CD14-positive monocyte (primary cell): Measurements from ENCODE around the gene KLHL8. TPM values are rescaled to one million over a fixed set of nuclear protein-coding genes. Genes with fewer than 3 reads are reported as not detected.

Source experiments
- DNase-seq, 3 donors: peaks; one replicate each; pipeline ENCODE4 v3.0.0-alpha.2; 2011 to 2022
- H2AFZ ChIP-seq: 2 replicates; pipeline ENCODE4 v1.6.0; 2012; ENCODE audit warnings: mild to moderate bottlenecking, low read depth, low read length, inconsistent platforms; ENCODE audit not compliant: insufficient read depth, poor library complexity, severe bottlenecking
- H3K27ac ChIP-seq, 2 donors: 1 replicate in 1 of 2; 2 replicates in 1 of 2; pipeline ENCODE4 v1.5.1; 2012 to 2013; ENCODE audit warnings: low read length in 2 of 2, control low read depth in 1 of 2, inconsistent platforms in 1 of 2, low read depth in 1 of 2, mild to moderate bottlenecking in 1 of 2
- H3K27me3 ChIP-seq, 2 donors: one replicate each; pipeline versions ENCODE4 v1.6.0 to v1.6.1; 2011 to 2013; ENCODE audit warnings: low read length in 2 of 2; ENCODE audit not compliant: control insufficient read depth in 2 of 2, insufficient read depth in 2 of 2
- H3K36me3 ChIP-seq, 2 donors: replicated peaks in 1 of 2; 1 replicate in 1 of 2; 2 replicates in 1 of 2; pipeline versions ENCODE4 v1.5.1 to v1.6.1; 2012 to 2013; ENCODE audit warnings: low read length in 2 of 2, control low read depth in 1 of 2, inconsistent platforms in 1 of 2, mild to moderate bottlenecking in 1 of 2; ENCODE audit not compliant: insufficient read depth in 2 of 2, control insufficient read depth in 1 of 2
- H3K4me1 ChIP-seq, 2 donors: 1 replicate in 1 of 2; 2 replicates in 1 of 2; pipeline versions ENCODE4 v1.5.1 to v1.6.1; 2012 to 2013; ENCODE audit warnings: low read length in 2 of 2, control low read depth in 1 of 2, inconsistent platforms in 1 of 2, mild to moderate bottlenecking in 1 of 2, moderate library complexity in 1 of 2; ENCODE audit not compliant: insufficient read depth in 2 of 2, control insufficient read depth in 1 of 2
- H3K4me2 ChIP-seq: replicated peaks from 2 replicates; pipeline ENCODE3; 2012; ENCODE audit warnings: low read length, moderate library complexity, mild to moderate bottlenecking; ENCODE audit not compliant: poor library complexity, severe bottlenecking; ENCODE audit errors: extremely low read depth
- H3K4me3 ChIP-seq, 3 experiments: fragments of 200-600 bp in 1 of 3; sonication (generic) in 1 of 3; replicated peaks in 1 of 3; 1 replicate in 2 of 3; 2 replicates in 1 of 3; pipeline ENCODE4 v1.5.1; 2011 to 2013; ENCODE audit warnings: low read length in 3 of 3, mild to moderate bottlenecking in 3 of 3, control low read depth in 2 of 3, low read depth in 2 of 3, inconsistent platforms in 1 of 3, moderate library complexity in 1 of 3
- H3K79me2 ChIP-seq: 2 replicates; pipeline ENCODE4 v1.6.0; 2012; ENCODE audit warnings: mild to moderate bottlenecking, control low read depth, inconsistent platforms, low read length, moderate library complexity; ENCODE audit not compliant: insufficient read depth
- H3K9ac ChIP-seq: 2 replicates; pipeline ENCODE4 v1.6.0; 2017; ENCODE audit warnings: low read length, mild to moderate bottlenecking; ENCODE audit not compliant: insufficient read depth, poor library complexity, severe bottlenecking
- H3K9me3 ChIP-seq, 2 donors: replicated peaks in 1 of 2; 1 replicate in 1 of 2; 2 replicates in 1 of 2; pipeline versions ENCODE4 v1.5.1 to v1.6.1; 2012 to 2013; ENCODE audit warnings: low read length in 2 of 2, control low read depth in 1 of 2; ENCODE audit not compliant: control insufficient read depth in 1 of 2, insufficient read depth in 1 of 2
- H4K20me1 ChIP-seq: 2 replicates; pipeline ENCODE4 v1.6.0; 2012; ENCODE audit warnings: mild to moderate bottlenecking, low read length, control low read depth, moderate library complexity; ENCODE audit not compliant: insufficient read depth
- H3K27ac Mint-ChIP-seq, 7 donors: one replicate each; pipeline ENCODE4 v1.8.0; 2020; ENCODE audit warnings: mild to moderate bottlenecking in 7 of 7, mixed read lengths in 7 of 7, moderate library complexity in 6 of 7, inconsistent platforms in 2 of 7
- H3K27me3 Mint-ChIP-seq, 3 donors: one replicate each; pipeline ENCODE4 v1.8.0; 2021 to 2022; ENCODE audit warnings: low read depth in 3 of 3, mild to moderate bottlenecking in 3 of 3, mixed read lengths in 3 of 3, moderate library complexity in 3 of 3, inconsistent platforms in 1 of 3
- H3K36me3 Mint-ChIP-seq, 2 donors: one replicate each; pipeline ENCODE4 v1.8.0; 2020; ENCODE audit warnings: mixed read lengths in 2 of 2, inconsistent platforms in 1 of 2, mild to moderate bottlenecking in 1 of 2
- H3K4me1 Mint-ChIP-seq: one replicate; pipeline ENCODE4 v1.8.0; 2020; ENCODE audit warnings: mild to moderate bottlenecking, mixed read lengths
- H3K4me3 Mint-ChIP-seq, 2 donors: one replicate each; pipeline ENCODE4 v1.8.0; 2020; ENCODE audit warnings: mild to moderate bottlenecking in 2 of 2, mixed read lengths in 2 of 2, moderate library complexity in 1 of 2
- H3K9me3 Mint-ChIP-seq, 7 donors: one replicate each; pipeline ENCODE4 v1.8.0; 2020 to 2022; ENCODE audit warnings: mixed read lengths in 7 of 7, mild to moderate bottlenecking in 6 of 7, moderate library complexity in 6 of 7, inconsistent platforms in 2 of 7
- WGBS: methylation state at CpG from one replicate; pipeline ENCODE4 v1.1.5; 2013; ENCODE audit warnings: missing lambda C conversion rate; ENCODE audit not compliant: insufficient coverage; 5-methylcytosine and 5-hydroxymethylcytosine counted together
- intact Hi-C, 2 donors: fragments of 100-400 bp; cut with micrococcal nuclease; formaldehyde crosslinking; loops; one replicate each; pipeline versions ENCODE4 v1.15.0 to v1.15.1; 2023
- polyA plus RNA-seq, 3 donors: library from polyadenylated mRNA; depleted of rRNA in 1 of 3; unstranded in 2 of 3; stranded (reverse) in 1 of 3; fragments of 300-500 nt in 2 of 3; fragments of >200 nt in 1 of 3; fragmentation: Illumina TruSeq in 2 of 3; gene quantifications; 1 replicate in 2 of 3; 2 replicates in 1 of 3; pipeline ENCODE4 v1.2.3, GENCODE V29; 2012 to 2021
- TF ChIP-seq, protein P1 (sequence below): fragments of 200-600 bp; IDR thresholded peaks from one replicate; pipeline ENCODE4 v1.8.0; 2022; ENCODE audit warnings: antibody characterized with exemption, mild to moderate bottlenecking

The KLHL8 gene
- polyA plus RNA-seq, 3 donors: 7.5 to 28.6 (median 23.7) TPM

DNA sequence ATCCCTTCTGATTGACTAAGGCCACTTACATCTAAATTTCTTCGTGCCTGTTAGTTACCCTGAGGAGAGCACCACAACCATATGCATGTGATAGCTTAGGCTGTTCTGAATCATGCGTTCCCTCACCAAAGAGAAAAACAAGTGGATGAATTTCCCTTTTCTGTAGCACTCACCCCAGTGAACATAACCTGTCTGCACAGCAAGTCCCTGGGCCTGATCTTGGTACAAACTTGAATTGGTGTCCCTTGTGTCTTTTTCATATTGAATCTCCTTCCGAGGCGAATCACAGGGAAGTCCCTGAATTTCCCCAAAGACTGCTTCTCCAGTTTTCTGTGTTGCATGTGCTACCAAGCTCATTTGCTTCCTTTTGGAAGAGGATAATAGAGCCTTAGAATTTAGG is 100.4 kb downstream of the KLHL8 start:
- Histone ChIP-seq H3K79me2 (peaks cover 24% of the 10 kb centered on the region), H3K27ac (no peak overlapping the region), H3K9ac (no peak overlapping the region), H3K36me3 (peaks cover 48 to 81% of the 10 kb centered on the region in 2 donors), H3K4me3 (no peak overlapping the region), H4K20me1 (peaks cover 65% of the 10 kb centered on the region), H2AFZ (no peak overlapping the region), H3K27me3 (no peaks in the 10 kb centered on the region), H3K4me1 (no peaks in the 10 kb centered on the region), H3K9me3 (no peaks in the 10 kb centered on the region), H3K4me2 (no peak overlapping the region)
- no peak overlapping the region for H3K4me3 Mint-ChIP-seq
- TF ChIP-seq, protein P1, sequence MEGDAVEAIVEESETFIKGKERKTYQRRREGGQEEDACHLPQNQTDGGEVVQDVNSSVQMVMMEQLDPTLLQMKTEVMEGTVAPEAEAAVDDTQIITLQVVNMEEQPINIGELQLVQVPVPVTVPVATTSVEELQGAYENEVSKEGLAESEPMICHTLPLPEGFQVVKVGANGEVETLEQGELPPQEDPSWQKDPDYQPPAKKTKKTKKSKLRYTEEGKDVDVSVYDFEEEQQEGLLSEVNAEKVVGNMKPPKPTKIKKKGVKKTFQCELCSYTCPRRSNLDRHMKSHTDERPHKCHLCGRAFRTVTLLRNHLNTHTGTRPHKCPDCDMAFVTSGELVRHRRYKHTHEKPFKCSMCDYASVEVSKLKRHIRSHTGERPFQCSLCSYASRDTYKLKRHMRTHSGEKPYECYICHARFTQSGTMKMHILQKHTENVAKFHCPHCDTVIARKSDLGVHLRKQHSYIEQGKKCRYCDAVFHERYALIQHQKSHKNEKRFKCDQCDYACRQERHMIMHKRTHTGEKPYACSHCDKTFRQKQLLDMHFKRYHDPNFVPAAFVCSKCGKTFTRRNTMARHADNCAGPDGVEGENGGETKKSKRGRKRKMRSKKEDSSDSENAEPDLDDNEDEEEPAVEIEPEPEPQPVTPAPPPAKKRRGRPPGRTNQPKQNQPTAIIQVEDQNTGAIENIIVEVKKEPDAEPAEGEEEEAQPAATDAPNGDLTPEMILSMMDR: no peak
- no peak overlapping the region for H3K27ac Mint-ChIP-seq
- no peak for DNase-seq
- H3K36me3 Mint-ChIP-seq: peaks cover 57 to 69% of the 10 kb centered on the region in 2 donors
- WGBS: 87% methylated on average over 3 of the region's 4 CpGs
- intact Hi-C loops: no loop called here
- H3K9me3 Mint-ChIP-seq: no peaks in the 10 kb centered on the region
- H3K27me3 Mint-ChIP-seq: no peaks in the 10 kb centered on the region
- peaks cover 26% of the 10 kb centered on the region for H3K4me1 Mint-ChIP-seq

DNA sequence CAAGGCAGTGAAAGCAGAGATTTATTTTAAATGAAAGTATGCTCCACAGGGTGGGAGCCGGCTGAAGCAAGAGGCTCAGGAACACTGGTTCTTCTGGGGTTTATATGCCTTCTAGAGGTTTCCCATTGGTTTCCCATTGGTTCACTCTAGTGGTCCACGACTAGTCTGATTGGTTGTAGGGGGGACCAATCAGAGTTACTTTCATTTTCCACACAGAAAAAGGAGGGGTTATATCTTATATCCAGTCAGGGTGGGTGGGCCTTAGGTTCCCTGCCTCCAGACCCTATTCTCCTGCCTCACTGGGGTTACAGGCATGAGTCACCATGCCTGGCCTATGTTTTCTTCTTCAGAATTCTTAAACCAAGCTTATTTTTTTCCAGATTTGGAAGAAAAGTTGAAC is 101.6 kb downstream of the KLHL8 start:
- Mint-ChIP-seq H3K36me3 (peaks cover 60 to 74% of the 10 kb centered on the region in 2 donors), H3K9me3 (no peaks in the 10 kb centered on the region), H3K27ac (peak overlapping the region in 2 of 7 donors; percentile 5 to 69), H3K4me1 (peaks cover 26% of the 10 kb centered on the region), H3K4me3 (no peak overlapping the region), H3K27me3 (no peaks in the 10 kb centered on the region)
- peaks cover 54 to 81% of the 10 kb centered on the region in 2 donors for H3K36me3 ChIP-seq
- no peaks in the 10 kb centered on the region for H3K27me3 ChIP-seq
- H2AFZ ChIP-seq: no peak overlapping the region
- peaks cover 63% of the 10 kb centered on the region for H4K20me1 ChIP-seq
- DNase-seq: no peak
- H3K4me1 ChIP-seq: no peaks in the 10 kb centered on the region
- H3K27ac ChIP-seq: no peak overlapping the region
- intact Hi-C loops: no loop called here
- no peak overlapping the region for H3K9ac ChIP-seq
- no peaks in the 10 kb centered on the region for H3K9me3 ChIP-seq
- no peak overlapping the region for H3K4me2 ChIP-seq
- TF ChIP-seq, protein P1: no peak
- peaks cover 23% of the 10 kb centered on the region for H3K79me2 ChIP-seq
- no peak overlapping the region for H3K4me3 ChIP-seq
- WGBS: no CpG with 5 or more reads among the region's 2 CpGs
